ENCODE measurements around the gene ADGRA1.

DNA sequence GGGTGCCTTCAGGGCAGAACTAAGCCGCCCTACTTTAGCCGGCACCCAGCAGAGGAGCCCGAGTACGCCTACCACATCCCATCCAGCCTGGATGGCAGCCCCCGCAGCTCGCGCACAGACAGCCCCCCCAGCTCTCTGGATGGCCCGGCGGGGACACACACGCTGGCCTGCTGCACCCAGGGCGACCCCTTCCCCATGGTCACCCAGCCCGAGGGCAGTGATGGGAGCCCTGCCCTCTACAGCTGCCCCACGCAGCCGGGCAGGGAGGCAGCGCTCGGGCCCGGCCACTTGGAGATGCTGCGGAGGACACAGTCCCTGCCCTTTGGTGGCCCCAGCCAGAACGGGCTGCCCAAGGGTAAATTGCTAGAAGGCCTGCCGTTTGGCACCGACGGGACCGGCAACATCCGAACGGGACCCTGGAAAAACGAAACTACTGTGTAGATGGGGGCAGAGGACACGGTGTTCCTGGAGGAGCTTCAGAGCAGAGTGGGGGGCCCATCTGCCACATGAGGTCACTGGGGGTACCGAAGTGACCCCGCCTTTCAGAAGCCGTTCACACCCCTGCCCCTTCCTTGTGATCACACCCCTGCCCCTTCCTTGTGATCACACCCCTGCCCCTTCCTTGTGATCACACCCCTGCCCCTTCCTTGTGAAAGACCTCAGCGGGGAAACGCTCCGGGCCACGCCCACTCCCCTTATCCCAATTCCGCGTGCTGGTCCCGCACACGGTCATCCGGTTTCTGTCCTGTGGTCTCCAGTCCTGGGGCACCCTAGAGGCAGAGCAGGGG, 41.5 kb downstream of the ADGRA1 start:
- TF ChIP-seq EZH2phosphoT487 (IDR thresholded peaks at IDR 0.05; ENCODE audit: borderline replicate concordance, low read length) (no peak), CTCF (conservative IDR thresholded peaks at IDR 0.05; ENCODE audit: low read depth, low read length) (no peak), EZH2 (IDR thresholded peaks at IDR 0.05; ENCODE audit: low read length, unreplicated experiment) (no peak)

All from PC-3 (cell line).